ENCODE measurements around the gene LIMS2.

LIMS2 gene

GRCh38 chr2:127706215-127706990, 31.1 kb upstream of the LIMS2 start:
- Histone ChIP-seq H3K79me2 (ENCODE audit: low read length) (peaks cover 20% of the 10 kb centered on the region), H3K9ac (ENCODE audit: low read length) (no peak overlapping the region), H3K4me3 (ENCODE audit: low read length) (no peak overlapping the region), H3K9me3 (ENCODE audit: insufficient read depth, low read length) (no peaks in the 10 kb centered on the region), H3K36me3 (replicated peaks; ENCODE audit: low read depth, low read length) (peaks cover 72% of the 10 kb centered on the region), H2AFZ (ENCODE audit: low read depth, low read length) (no peak overlapping the region), H3K27me3 (ENCODE audit: low read depth, low read length) (no peaks in the 10 kb centered on the region), H3K4me2 (ENCODE audit: low read length) (no peak overlapping the region), H3K4me1 (ENCODE audit: low read length) (peaks cover 3% of the 10 kb centered on the region; the same call in 1 of the 2 replicates), H4K20me1 (ENCODE audit: insufficient read depth, low read length) (0 out of 2 replicates have a peak, but pooled peaks cover 3% of the 10 kb centered on the region), H3K27ac (ENCODE audit: low read length) (no peak overlapping the region)
- TF ChIP-seq CTCF (IDR thresholded peaks at IDR 0.05; ENCODE audit: low read depth, low read length) (no peak), EZH2phosphoT487 (IDR thresholded peaks at IDR 0.05; ENCODE audit: low read depth) (no peak)

DNA sequence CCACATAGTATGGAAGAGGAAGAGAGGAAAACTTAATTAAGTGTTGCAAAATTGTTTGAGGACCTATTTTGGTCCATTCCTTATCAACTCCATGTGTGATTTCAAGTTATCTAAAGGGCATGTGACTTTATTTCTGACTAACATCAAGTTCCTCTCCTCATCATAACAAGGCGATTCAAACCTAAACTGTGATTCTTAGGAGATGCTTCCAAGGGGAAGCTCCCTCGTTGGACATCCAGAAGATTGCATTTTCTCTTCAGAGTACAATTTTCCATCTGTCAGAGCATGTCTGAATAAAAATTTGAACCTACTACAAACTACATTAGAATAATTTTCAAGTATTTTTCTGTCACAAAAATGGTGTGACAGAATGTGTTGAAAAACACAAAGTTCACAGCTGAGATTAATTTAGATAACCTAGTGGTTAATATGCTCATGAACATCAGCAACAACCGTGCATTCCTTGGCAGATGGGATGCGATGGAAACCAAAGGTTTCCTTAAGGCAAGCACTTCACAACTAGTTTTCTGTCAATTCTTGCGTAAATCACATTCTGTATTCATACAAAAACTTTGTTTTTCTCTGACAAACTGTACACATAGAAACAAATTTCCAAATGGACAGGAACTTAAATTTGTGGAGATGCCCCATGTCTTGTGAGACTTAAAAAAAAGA, 30.2 kb upstream of the LIMS2 start:
- Histone ChIP-seq H2AFZ (ENCODE audit: low read depth, low read length) (no peak overlapping the region), H4K20me1 (ENCODE audit: insufficient read depth, low read length) (0 out of 2 replicates have a peak, but pooled peaks cover 3% of the 10 kb centered on the region), H3K9me3 (ENCODE audit: insufficient read depth, low read length) (no peaks in the 10 kb centered on the region), H3K79me2 (ENCODE audit: low read length) (peaks cover 20% of the 10 kb centered on the region), H3K27me3 (ENCODE audit: low read depth, low read length) (no peaks in the 10 kb centered on the region), H3K4me3 (ENCODE audit: low read length) (no peak overlapping the region), H3K4me1 (ENCODE audit: low read length) (peaks cover 8% of the 10 kb centered on the region), H3K36me3 (replicated peaks; ENCODE audit: low read depth, low read length) (peaks cover 71% of the 10 kb centered on the region), H3K9ac (ENCODE audit: low read length) (no peak overlapping the region), H3K4me2 (ENCODE audit: low read length) (no peak overlapping the region), H3K27ac (ENCODE audit: low read length) (no peak overlapping the region)
- TF ChIP-seq CTCF (IDR thresholded peaks at IDR 0.05; ENCODE audit: low read depth, low read length) (no peak), EZH2phosphoT487 (IDR thresholded peaks at IDR 0.05; ENCODE audit: low read depth) (no peak)

DNA sequence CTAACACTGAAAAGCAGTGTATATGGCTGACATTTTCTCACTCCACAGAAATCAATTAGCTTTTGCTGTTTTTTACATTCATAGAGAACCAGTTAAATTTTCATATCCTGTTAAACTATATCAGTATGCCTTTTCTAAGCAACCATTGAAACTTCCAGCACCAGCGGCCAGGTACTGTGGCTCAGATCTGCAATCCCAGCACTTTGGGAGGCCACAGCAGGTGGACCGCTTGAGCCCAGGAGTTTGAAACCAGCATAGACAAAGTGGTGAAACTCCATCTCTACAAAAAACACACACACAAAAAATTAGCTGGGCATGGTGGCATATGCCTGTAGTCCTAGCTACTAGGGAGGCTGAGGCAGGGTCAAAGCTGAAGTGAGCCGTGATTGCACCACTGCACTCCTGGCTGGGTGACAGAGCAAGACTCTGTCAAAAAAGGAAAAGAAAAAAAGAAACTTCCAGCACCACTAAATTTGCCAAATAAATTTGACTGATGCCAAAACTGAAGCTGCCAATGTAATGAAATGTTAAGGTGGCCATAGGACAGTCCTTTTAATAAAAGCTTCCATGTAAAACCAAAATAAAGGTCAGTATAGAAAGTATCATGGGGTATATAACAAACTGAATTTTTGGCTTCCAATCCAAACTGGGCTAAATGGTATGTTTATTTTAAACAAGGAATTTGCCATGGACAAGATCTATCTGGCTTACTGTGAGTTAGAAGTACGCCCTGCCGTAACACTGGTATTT, 29.5 kb upstream of the LIMS2 start:
- Histone ChIP-seq H3K9me3 (ENCODE audit: insufficient read depth, low read length) (no peaks in the 10 kb centered on the region), H3K4me1 (ENCODE audit: low read length) (peaks cover 13% of the 10 kb centered on the region), H4K20me1 (ENCODE audit: insufficient read depth, low read length) (0 out of 2 replicates have a peak, but pooled peaks cover 3% of the 10 kb centered on the region), H3K4me2 (ENCODE audit: low read length) (no peak overlapping the region), H3K4me3 (ENCODE audit: low read length) (no peak overlapping the region), H3K27me3 (ENCODE audit: low read depth, low read length) (no peaks in the 10 kb centered on the region), H3K27ac (ENCODE audit: low read length) (no peak overlapping the region), H3K79me2 (ENCODE audit: low read length) (peaks cover 20% of the 10 kb centered on the region), H2AFZ (ENCODE audit: low read depth, low read length) (no peak overlapping the region), H3K36me3 (replicated peaks; ENCODE audit: low read depth, low read length) (peaks cover 65% of the 10 kb centered on the region), H3K9ac (ENCODE audit: low read length) (no peak overlapping the region)
- no peak for TF ChIP-seq EZH2phosphoT487 (IDR thresholded peaks at IDR 0.05; ENCODE audit: low read depth)
- no peak for TF ChIP-seq CTCF (IDR thresholded peaks at IDR 0.05; ENCODE audit: low read depth, low read length)

DNA sequence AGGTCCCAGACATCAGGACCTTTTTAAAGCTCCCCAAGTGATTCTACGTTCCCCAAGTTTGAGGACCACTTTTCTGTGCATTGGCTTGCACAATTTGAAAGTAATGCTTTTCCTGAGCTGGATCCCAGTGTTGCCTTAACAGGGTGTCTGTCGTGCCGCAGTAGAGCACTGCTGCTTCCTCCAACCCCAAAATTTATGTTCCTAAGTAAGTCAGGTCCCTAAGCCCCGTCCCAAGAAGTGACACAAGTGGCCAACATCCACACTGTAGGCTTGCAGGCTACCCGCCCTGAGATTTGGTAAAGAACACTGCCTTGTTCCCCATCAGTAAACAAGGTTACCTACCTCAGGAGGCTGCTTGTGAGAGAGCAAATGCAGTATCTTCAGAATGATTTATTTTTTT, 28.0 kb upstream of the LIMS2 start:
- peaks cover 20% of the 10 kb centered on the region for H3K79me2 ChIP-seq (ENCODE audit: low read length)
- no peak overlapping the region for H2AFZ ChIP-seq (ENCODE audit: low read depth, low read length)
- 0 out of 2 replicates have a peak, but pooled peaks cover 3% of the 10 kb centered on the region for H4K20me1 ChIP-seq (ENCODE audit: insufficient read depth, low read length)
- no peak overlapping the region for H3K4me3 ChIP-seq (ENCODE audit: low read length)
- no peaks in the 10 kb centered on the region for H3K27me3 ChIP-seq (ENCODE audit: low read depth, low read length)
- peaks cover 50% of the 10 kb centered on the region for H3K36me3 ChIP-seq (replicated peaks; ENCODE audit: low read depth, low read length)
- H3K9me3 ChIP-seq (ENCODE audit: insufficient read depth, low read length) = no peaks in the 10 kb centered on the region
- TF ChIP-seq EZH2phosphoT487 (IDR thresholded peaks at IDR 0.05; ENCODE audit: low read depth) (no peak), CTCF (IDR thresholded peaks at IDR 0.05; ENCODE audit: low read depth, low read length) (no peak)
- H3K9ac ChIP-seq (ENCODE audit: low read length) = no peak overlapping the region
- H3K4me1 ChIP-seq (ENCODE audit: low read length) = peaks cover 13% of the 10 kb centered on the region
- no peak overlapping the region for H3K4me2 ChIP-seq (ENCODE audit: low read length)
- no peak overlapping the region for H3K27ac ChIP-seq (ENCODE audit: low read length)

Measured in OCI-LY3 (cell line).